HG02759 (cell line): ENCODE results near the gene ZRANB2.

ENCODE experiments used
- ATAC-seq: cut with Tn5 transposase; IDR thresholded peaks from one replicate; pipeline ENCODE4 v1.9.1; 2021; ENCODE audit warnings: mild to moderate bottlenecking, moderate library complexity; ENCODE audit not compliant: unreplicated experiment

Gene ZRANB2, protein sequence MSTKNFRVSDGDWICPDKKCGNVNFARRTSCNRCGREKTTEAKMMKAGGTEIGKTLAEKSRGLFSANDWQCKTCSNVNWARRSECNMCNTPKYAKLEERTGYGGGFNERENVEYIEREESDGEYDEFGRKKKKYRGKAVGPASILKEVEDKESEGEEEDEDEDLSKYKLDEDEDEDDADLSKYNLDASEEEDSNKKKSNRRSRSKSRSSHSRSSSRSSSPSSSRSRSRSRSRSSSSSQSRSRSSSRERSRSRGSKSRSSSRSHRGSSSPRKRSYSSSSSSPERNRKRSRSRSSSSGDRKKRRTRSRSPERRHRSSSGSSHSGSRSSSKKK

DNA sequence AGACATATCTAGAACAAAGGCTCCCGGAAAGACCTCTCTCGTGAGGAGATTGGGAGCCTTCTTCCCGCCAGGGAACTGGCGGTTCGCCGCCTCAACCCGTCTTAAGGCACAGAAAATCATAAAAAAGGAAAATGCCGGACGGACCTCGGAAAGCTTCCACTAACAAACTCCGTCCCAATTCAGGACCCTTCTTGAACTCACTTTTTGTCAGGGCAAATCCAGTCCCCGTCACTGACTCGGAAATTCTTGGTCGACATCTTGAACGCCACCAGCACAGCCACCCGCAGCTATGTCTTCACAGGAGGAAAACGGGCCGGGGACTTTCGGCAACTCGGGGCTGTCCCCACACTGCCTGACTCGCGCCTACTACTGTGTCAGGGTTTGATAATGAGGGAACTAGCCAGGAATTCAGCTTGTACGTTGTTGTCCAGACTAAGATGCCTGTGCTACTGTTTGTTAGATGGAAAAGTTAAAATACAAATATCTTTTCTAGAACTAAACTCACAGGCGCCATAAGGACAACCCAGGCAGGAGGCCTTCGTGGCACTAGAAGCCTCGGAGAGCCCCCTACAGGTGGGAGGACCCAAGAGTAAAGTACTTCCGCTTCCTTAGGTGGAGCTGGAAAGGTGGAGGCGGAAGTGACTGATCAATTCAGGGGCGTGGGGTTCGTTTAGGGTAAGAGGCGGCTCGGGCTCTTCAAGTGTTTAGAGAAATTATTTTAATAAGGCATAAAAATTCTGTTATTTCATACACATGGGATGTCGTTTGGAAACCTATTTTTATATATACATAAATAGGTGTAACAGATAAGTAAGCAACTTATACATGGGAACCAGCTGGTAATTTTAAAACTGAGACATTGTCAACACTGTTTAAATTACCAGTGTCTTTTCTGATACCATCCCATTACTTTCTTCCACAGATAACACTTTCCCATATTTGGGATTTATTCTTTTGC lies at the start of gene ZRANB2:
ZRANB2 (minus strand) TSS at position 297 of the 958 bp plus-strand sequence; CDS start at position 257, 40 bp downstream.
- ATAC-seq: peak; percentile 99

GRCh38 chr1:71128060-71128459 lies 47.2 kb upstream of the ZRANB2 start:
- no peak for ATAC-seq

GRCh38 chr1:71118086-71118485 lies 37.3 kb upstream of the ZRANB2 start:
- no peak for ATAC-seq

DNA sequence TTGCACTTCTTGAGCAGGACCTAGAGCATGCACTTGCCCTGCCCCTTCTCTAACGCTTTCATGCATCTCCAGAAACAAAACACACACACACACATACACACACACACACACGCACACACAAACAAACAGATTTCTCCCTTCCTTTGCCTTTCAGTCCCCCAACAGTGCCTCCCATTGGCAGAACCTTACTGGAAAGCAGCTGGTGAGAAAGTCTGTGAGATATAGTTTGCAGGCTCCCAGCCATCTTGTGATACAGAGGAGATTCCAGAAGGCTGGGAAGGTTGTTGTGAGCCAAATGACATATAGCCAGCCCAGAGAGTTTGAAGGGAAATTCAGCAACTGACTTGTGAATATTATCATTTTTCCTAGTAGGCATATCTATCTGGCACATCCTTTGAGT lies 35.9 kb upstream of the ZRANB2 start:
- no peak for ATAC-seq

- no peak for ATAC-seq
Observed at GRCh38 chr1:71106658-71107322, 26.0 kb upstream of the ZRANB2 start.

DNA sequence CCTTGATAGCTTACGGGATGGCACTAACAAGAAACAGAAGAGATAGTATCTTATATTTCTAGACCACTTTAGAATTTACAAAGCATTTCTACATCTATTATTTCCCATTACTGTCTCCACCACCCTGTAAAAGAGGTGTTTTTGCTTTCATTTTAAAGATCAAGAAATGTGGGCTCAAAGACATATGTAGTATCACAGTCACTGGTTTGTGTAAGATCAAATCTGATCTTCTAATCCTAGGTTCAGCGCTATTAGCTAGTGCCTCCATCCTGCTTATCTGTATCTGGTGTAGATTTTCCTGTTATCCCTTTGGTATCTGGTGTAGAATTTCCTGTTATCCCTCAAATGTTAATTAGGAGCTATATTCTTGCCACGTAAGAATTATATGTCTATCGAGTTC lies 23.6 kb upstream of the ZRANB2 start:
- ATAC-seq: no peak

GRCh38 chr1:71101839-71102376 lies 21.1 kb upstream of the ZRANB2 start:
- ATAC-seq: no peak

DNA sequence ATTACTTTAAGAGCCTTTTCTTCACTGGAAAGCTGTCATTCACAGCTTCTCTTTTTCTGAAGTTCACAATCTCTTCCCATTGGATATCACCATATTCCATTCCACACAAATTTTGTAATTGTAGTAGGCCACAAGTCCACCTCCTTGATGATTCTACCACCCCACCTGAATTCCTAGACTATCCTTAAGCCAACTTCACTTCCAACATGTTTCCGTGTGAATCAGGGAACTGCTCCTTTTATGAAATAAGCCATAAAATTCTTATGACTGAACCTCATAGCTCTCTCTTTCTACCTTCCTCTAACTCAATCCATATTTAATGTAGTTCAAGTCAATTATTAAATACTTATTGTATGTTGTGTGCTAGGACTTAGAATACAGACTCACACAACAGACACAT lies 16.6 kb upstream of the ZRANB2 start:
- ATAC-seq: no peak

DNA sequence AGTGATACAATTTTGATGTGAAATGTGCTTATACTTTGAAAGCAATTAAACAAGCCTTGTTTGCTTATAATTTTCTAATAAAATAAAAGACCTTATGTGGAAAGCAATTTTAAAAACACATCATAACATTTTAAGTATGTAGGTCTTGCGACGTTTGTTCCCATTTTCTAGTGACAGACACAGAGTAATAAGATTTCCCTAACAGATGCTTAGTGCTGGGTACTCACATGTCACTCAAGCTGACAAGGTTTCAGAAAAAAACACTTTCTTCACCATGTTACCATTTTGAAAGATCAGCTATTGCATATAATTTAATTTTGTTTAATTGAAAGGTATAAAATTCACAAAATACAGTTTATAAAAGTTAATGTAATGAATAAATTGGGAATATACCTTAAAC lies 14.1 kb upstream of the ZRANB2 start:
- no peak for ATAC-seq

- ATAC-seq: no peak
Observed at GRCh38 chr1:71093938-71094337, 13.1 kb upstream of the ZRANB2 start.

DNA sequence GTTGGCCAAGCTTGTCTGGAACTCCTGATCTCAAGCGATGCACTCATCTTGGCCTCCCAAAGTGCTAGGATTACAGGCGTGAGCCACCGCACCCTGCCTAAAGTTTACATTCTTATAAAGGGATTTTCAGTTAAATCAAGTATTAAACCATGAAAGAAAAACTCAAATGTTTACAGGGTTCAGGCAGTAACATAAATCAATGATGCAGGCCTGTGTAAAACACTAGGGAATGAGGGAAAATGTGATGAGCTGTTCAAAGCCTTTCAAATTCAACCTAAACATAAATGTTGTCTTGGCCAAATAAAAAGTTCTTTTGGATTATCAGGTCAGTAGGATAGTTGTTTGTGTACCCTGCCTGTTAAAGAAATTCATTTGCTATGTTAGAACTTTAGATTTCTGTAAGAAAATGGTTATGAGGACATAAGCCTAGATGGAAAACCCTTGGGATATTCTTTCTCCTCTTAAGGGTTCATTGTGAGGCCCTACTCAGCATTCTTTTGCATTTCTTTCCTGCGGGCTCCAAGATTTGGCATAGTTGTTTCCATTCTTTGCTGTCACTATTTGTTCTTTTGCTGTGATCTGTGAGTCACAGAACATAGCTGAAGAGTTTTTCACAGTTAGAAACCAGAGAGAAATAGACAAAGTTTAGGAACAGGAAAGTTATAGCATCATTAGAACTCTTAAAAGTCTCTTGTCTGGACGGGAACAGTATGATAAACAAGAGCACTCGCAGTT lies 8.9 kb upstream of the ZRANB2 start:
- no peak for ATAC-seq

DNA sequence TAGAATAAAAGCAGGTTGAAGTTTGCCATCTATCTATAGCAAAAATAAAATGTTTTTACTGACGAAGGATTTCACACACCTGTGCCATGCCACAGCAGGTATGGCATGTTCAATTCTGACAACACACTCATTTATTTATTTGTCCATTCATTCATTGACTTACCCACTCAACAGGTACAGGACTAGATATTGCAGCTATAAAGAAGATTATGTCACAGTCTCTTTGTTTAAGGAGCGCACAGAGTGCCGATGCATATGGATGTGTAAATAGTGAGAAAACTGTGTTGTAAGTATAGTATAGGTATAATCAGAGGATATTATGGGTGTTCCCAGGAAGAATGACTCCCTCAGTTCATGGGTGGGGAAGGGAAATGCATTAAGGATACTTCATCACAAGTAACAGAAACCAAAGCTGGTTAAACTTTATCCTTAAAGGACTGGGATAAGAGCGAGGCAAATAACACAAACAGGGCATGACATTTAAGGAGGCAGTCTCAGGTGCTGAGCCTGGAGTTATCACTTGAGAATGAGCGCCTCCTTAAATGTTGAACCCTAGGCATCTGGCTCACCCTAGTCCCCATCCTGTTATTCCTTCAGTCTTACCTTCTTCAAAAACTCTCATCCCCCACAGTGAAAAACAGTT lies 7.9 kb upstream of the ZRANB2 start:
- no peak for ATAC-seq

DNA sequence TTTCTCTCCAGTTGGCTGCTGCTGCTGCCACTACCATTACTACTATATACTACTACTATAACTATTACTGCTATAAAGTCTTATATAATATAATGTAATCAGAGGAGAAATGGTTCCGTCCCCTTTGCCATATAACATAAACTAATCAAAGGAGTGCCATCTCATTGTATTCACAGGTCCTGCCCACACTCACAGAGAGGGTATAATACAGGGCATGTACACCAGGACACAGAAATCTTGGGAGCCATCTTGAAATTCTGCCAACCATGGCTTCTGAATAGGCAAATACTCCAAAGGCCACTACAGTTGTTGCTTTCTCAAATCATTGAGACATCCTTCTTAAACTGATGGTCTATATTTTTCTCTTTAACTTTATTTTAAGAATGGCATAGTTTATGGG lies 6.9 kb upstream of the ZRANB2 start:
- ATAC-seq: no peak

- no peak for ATAC-seq
Observed at GRCh38 chr1:71087060-71087459, 6.2 kb upstream of the ZRANB2 start.

- no peak for ATAC-seq
Observed at GRCh38 chr1:71086331-71086730, 5.5 kb upstream of the ZRANB2 start.

DNA sequence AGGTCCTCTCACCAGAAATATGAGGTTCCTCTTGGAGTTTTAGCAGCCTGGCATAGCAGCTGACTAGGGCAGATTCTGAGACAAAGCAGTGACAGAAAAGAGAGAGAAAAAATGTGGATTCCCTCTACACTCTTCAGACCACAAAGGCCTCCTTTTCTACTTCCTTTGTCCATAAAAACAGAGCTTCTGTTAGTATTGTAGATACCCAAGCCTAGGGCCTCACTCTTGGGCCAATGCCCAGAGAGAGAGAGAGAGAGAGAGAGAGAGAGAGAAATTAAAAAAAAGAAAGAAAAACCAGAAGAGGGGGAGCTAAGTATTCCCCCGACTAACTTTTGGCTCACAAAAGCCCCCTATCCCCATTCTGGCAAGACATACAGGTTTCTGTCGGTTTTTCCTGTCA lies 2.4 kb upstream of the ZRANB2 start:
- no peak for ATAC-seq

GRCh38 chr1:71081697-71082080 lies 854 bp upstream of the ZRANB2 start:
- no peak for ATAC-seq

- ATAC-seq: peak; percentile 18
Observed at GRCh38 chr1:71080230-71080738, 551 bp downstream of the ZRANB2 start.

- no peak for ATAC-seq
Observed at GRCh38 chr1:71074681-71075080, 6.2 kb downstream of the ZRANB2 start.

DNA sequence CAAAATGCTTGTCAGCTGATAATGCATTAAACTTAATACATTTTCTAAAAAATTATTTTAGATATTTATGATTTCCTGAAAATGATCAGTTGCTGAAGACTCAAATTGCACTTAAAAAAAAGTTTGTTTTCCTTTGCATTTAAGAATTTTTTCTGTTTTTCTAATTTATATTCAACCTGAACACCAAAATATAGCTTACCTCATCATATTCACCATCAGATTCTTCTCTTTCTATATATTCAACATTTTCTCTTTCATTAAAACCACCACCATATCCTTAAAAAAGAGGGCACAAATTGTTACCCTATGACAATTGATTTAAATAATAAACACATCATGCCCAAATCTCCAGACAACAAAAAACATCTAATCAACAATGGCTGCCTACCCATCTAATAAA lies 8.6 kb downstream of the ZRANB2 start:
- no peak for ATAC-seq
